OCI-LY1 (cell line): Measurements from ENCODE around the gene KSR1.

ENCODE experiments used
- EZH2 ChIP-seq: fragments of 200-600 bp; sonication (generic), shearing (Covaris generic); IDR thresholded peaks from 2 replicates; pipeline ENCODE4 v1.8.0; 2017; ENCODE audit warnings: borderline replicate concordance, mixed run types, mild to moderate bottlenecking, antibody characterized with exemption, low read length, moderate library complexity, mixed read lengths
- TF ChIP-seq, protein P1 (sequence below): fragments of 200-600 bp; sonication (generic), shearing (Covaris generic); IDR thresholded peaks from 2 replicates; pipeline ENCODE4 v1.5.1; 2017; ENCODE audit warnings: mild to moderate bottlenecking, antibody characterized with exemption, low read length, moderate library complexity, mixed read lengths

DNA sequence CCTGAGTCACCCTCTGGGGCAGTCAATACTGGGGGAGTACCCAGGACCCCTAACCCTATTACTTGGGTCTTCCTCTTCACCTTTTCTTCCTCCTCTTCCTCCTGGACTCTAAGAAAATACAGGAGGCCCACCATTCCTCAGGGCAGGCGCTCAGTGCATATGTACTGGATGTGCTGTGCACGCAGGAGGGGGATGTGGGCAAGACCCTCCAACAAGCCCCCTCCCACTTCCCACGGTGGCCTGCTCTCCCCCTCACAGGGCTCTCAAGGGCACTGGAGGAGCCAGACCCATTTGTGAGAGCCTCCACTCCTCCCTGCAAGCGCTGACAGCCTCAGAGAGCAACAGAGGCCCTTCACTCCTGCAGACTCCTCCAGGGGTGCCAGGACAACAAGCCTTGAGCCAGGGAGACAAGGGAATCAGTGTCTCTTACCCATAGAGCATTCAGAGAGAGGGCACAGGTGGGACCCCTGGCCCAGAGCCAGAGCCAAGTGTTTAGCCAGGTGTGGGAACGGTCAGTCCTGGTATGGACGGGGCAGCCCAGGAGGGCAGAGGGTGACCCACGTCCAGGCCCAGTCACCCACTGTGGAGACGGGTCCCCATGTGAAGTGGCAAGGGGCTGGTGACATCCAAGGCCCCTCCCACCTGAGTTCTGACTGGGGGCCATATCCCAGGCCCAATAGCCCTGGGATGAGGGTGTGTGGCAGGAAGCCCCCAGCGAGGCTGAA is 27.3 kb upstream of the KSR1 start:
- TF ChIP-seq, protein P1, sequence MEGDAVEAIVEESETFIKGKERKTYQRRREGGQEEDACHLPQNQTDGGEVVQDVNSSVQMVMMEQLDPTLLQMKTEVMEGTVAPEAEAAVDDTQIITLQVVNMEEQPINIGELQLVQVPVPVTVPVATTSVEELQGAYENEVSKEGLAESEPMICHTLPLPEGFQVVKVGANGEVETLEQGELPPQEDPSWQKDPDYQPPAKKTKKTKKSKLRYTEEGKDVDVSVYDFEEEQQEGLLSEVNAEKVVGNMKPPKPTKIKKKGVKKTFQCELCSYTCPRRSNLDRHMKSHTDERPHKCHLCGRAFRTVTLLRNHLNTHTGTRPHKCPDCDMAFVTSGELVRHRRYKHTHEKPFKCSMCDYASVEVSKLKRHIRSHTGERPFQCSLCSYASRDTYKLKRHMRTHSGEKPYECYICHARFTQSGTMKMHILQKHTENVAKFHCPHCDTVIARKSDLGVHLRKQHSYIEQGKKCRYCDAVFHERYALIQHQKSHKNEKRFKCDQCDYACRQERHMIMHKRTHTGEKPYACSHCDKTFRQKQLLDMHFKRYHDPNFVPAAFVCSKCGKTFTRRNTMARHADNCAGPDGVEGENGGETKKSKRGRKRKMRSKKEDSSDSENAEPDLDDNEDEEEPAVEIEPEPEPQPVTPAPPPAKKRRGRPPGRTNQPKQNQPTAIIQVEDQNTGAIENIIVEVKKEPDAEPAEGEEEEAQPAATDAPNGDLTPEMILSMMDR, result no peak
- TF ChIP-seq EZH2, result no peak
